ENCODE results near the gene INPPL1.
"Not testable (repeated sequence)": the region's sequence is repeated elsewhere in the genome, so short reads cannot be mapped to it uniquely, and the experiment has no call there.

INPPL1 gene

DNA sequence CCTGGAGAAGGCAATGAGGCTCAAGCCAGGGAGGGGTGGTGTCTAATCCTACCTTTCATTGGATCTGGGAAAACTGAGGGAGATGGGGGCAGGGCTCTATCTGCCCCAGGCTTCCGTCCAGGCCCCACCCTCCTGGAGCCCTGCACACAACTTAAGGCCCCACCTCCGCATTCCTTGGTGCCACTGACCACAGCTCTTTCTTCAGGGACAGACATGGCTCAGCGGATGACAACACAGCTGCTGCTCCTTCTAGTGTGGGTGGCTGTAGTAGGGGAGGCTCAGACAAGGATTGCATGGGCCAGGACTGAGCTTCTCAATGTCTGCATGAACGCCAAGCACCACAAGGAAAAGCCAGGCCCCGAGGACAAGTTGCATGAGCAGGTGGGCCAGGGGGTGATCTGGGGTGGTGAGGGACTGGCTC, 32.6 kb upstream of the INPPL1 start, which contains the start of gene FOLR1:
Gene FOLR1, plus strand, starts transcription at position 180 of the 421 bp plus-strand sequence. Its CDS starts 34 bp downstream, at position 214.
- no peak within 1 kb of the TSS for H3K27ac ChIP-seq (ENCODE audit: insufficient read depth, low read length, poor library complexity, severe bottlenecking)
- H3K27me3 ChIP-seq (replicated peaks; ENCODE audit: control insufficient read depth, insufficient read depth, low read length, poor library complexity, severe bottlenecking): no peaks in the 10 kb centered on the region
- H3K9me3 ChIP-seq (ENCODE audit: control insufficient read depth, low read length): no peaks in the 10 kb centered on the region
- DNase-seq: no peak
- no peaks in the 10 kb centered on the region for H3K4me1 ChIP-seq (ENCODE audit: control insufficient read depth, insufficient read depth, low read length, poor library complexity, severe bottlenecking)
- no peak within 1 kb of the TSS for H3K4me3 ChIP-seq (ENCODE audit: insufficient read depth, low read depth, low read length, poor library complexity, severe bottlenecking)
- no peaks in the 10 kb centered on the region for H3K36me3 ChIP-seq (ENCODE audit: control insufficient read depth, insufficient read depth, low read length)

GRCh38 chr11:72195518-72196270, 28.9 kb upstream of the INPPL1 start:
- Histone ChIP-seq H3K4me1 (ENCODE audit: control insufficient read depth, insufficient read depth, low read length, poor library complexity, severe bottlenecking) (no peaks in the 10 kb centered on the region), H3K27me3 (replicated peaks; ENCODE audit: control insufficient read depth, insufficient read depth, low read length, poor library complexity, severe bottlenecking) (no peaks in the 10 kb centered on the region), H3K27ac (ENCODE audit: insufficient read depth, low read length, poor library complexity, severe bottlenecking) (no peak overlapping the region), H3K9me3 (ENCODE audit: control insufficient read depth, low read length) (no peaks in the 10 kb centered on the region), H3K4me3 (ENCODE audit: insufficient read depth, low read depth, low read length, poor library complexity, severe bottlenecking) (no peak overlapping the region), H3K36me3 (ENCODE audit: control insufficient read depth, insufficient read depth, low read length) (no peaks in the 10 kb centered on the region)
- DNase-seq: no peak

- H3K4me3 ChIP-seq (ENCODE audit: insufficient read depth, low read depth, low read length, poor library complexity, severe bottlenecking); H3K27ac ChIP-seq (ENCODE audit: insufficient read depth, low read length, poor library complexity, severe bottlenecking); DNase-seq; H3K4me1 ChIP-seq (ENCODE audit: control insufficient read depth, insufficient read depth, low read length, poor library complexity, severe bottlenecking); H3K36me3 ChIP-seq (ENCODE audit: control insufficient read depth, insufficient read depth, low read length); H3K27me3 ChIP-seq (replicated peaks; ENCODE audit: control insufficient read depth, insufficient read depth, low read length, poor library complexity, severe bottlenecking); H3K9me3 ChIP-seq (ENCODE audit: control insufficient read depth, low read length): not testable (repeated sequence)
Observed at GRCh38 chr11:72201445-72201844, 23.1 kb upstream of the INPPL1 start.

- Histone ChIP-seq H3K4me1 (ENCODE audit: control insufficient read depth, insufficient read depth, low read length, poor library complexity, severe bottlenecking) (no peaks in the 10 kb centered on the region), H3K36me3 (ENCODE audit: control insufficient read depth, insufficient read depth, low read length) (no peaks in the 10 kb centered on the region), H3K27ac (ENCODE audit: insufficient read depth, low read length, poor library complexity, severe bottlenecking) (no peak overlapping the region), H3K9me3 (ENCODE audit: control insufficient read depth, low read length) (no peaks in the 10 kb centered on the region), H3K4me3 (ENCODE audit: insufficient read depth, low read depth, low read length, poor library complexity, severe bottlenecking) (no peak overlapping the region), H3K27me3 (replicated peaks; ENCODE audit: control insufficient read depth, insufficient read depth, low read length, poor library complexity, severe bottlenecking) (no peaks in the 10 kb centered on the region)
- no peak for DNase-seq
Observed at GRCh38 chr11:72202571-72202970, 22.0 kb upstream of the INPPL1 start.

DNA sequence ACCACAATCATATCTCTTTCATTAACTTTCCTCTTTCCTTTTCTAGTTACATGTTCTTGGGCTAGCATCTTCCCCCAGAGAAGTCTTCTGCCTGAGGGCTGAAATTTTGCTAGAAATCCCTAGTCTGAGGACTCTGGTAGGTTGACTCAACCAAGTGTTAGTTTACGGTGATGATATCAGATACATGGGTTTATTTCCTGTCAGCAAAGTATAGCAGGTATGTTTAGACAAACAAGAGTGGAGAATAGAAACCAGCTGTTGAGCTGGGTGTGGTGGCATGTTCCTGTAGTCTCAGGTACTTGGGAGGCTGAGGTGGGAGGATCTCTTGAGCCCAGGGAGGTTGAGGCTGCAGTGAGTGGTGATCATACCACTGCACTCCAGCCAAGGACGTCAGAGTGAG, 21.4 kb upstream of the INPPL1 start:
- Histone ChIP-seq H3K4me1 (ENCODE audit: control insufficient read depth, insufficient read depth, low read length, poor library complexity, severe bottlenecking) (no peaks in the 10 kb centered on the region), H3K9me3 (ENCODE audit: control insufficient read depth, low read length) (no peaks in the 10 kb centered on the region), H3K36me3 (ENCODE audit: control insufficient read depth, insufficient read depth, low read length) (no peaks in the 10 kb centered on the region), H3K4me3 (ENCODE audit: insufficient read depth, low read depth, low read length, poor library complexity, severe bottlenecking) (no peak overlapping the region), H3K27me3 (replicated peaks; ENCODE audit: control insufficient read depth, insufficient read depth, low read length, poor library complexity, severe bottlenecking) (no peaks in the 10 kb centered on the region), H3K27ac (ENCODE audit: insufficient read depth, low read length, poor library complexity, severe bottlenecking) (no peak overlapping the region)
- DNase-seq: no peak

DNA sequence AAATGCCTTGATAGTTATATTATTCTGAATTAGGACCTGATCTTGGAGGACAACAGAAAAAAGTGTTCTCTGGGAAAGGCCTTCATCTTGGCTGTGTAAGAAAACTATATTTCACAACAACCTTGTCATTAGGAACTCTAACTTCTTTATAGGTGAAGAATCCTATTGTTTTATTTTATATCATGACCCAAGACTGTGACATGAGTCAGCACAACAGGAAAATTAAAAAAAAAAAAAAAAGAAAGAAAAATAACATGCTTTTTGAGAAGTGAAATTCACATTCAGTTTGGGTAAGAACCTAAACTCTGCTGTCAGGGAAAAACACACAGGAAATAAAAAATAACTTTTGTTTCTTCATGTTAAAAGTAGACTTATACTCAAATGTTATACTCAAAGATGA, 19.7 kb upstream of the INPPL1 start:
- Histone ChIP-seq H3K4me3 (ENCODE audit: insufficient read depth, low read depth, low read length, poor library complexity, severe bottlenecking) (no peak overlapping the region), H3K36me3 (ENCODE audit: control insufficient read depth, insufficient read depth, low read length) (no peaks in the 10 kb centered on the region), H3K4me1 (ENCODE audit: control insufficient read depth, insufficient read depth, low read length, poor library complexity, severe bottlenecking) (no peaks in the 10 kb centered on the region), H3K27ac (ENCODE audit: insufficient read depth, low read length, poor library complexity, severe bottlenecking) (no peak overlapping the region), H3K27me3 (replicated peaks; ENCODE audit: control insufficient read depth, insufficient read depth, low read length, poor library complexity, severe bottlenecking) (no peaks in the 10 kb centered on the region), H3K9me3 (ENCODE audit: control insufficient read depth, low read length) (no peaks in the 10 kb centered on the region)
- DNase-seq: no peak

GRCh38 chr11:72206794-72207193, 17.8 kb upstream of the INPPL1 start:
- not testable (repeated sequence) for H3K4me3 ChIP-seq (ENCODE audit: insufficient read depth, low read depth, low read length, poor library complexity, severe bottlenecking); DNase-seq; H3K4me1 ChIP-seq (ENCODE audit: control insufficient read depth, insufficient read depth, low read length, poor library complexity, severe bottlenecking); H3K36me3 ChIP-seq (ENCODE audit: control insufficient read depth, insufficient read depth, low read length); H3K27me3 ChIP-seq (replicated peaks; ENCODE audit: control insufficient read depth, insufficient read depth, low read length, poor library complexity, severe bottlenecking); H3K9me3 ChIP-seq (ENCODE audit: control insufficient read depth, low read length); H3K27ac ChIP-seq (ENCODE audit: insufficient read depth, low read length, poor library complexity, severe bottlenecking)

GRCh38 chr11:72208281-72208680, 16.3 kb upstream of the INPPL1 start:
- no peaks in the 10 kb centered on the region for H3K4me1 ChIP-seq (ENCODE audit: control insufficient read depth, insufficient read depth, low read length, poor library complexity, severe bottlenecking)
- H3K9me3 ChIP-seq (ENCODE audit: control insufficient read depth, low read length): no peaks in the 10 kb centered on the region
- no peaks in the 10 kb centered on the region for H3K27me3 ChIP-seq (replicated peaks; ENCODE audit: control insufficient read depth, insufficient read depth, low read length, poor library complexity, severe bottlenecking)
- no peak overlapping the region for H3K4me3 ChIP-seq (ENCODE audit: insufficient read depth, low read depth, low read length, poor library complexity, severe bottlenecking)
- no peak for DNase-seq
- H3K36me3 ChIP-seq (ENCODE audit: control insufficient read depth, insufficient read depth, low read length): no peaks in the 10 kb centered on the region
- no peak overlapping the region for H3K27ac ChIP-seq (ENCODE audit: insufficient read depth, low read length, poor library complexity, severe bottlenecking)

DNA sequence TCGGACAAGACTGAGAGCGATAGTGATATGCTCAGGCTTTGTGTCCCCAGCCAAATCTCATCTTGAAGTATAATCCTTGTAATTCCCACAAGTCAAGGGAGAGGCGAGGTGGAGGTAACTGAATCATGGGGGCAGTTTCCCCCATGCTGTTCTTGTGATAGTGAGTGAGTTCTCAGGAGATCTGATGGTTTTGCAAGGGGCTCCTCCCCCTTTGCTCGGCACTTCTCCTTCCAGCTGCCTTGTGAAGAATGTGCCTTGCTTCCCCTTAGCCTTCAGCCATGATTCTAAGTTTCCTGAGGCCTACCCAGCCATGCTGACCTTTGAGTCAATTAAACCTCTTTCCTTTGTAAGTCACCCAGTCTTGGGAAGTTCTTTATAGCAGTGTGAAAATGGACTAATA, 15.5 kb upstream of the INPPL1 start:
- Histone ChIP-seq H3K36me3 (ENCODE audit: control insufficient read depth, insufficient read depth, low read length) (no peaks in the 10 kb centered on the region), H3K27ac (ENCODE audit: insufficient read depth, low read length, poor library complexity, severe bottlenecking) (no peak overlapping the region), H3K4me1 (ENCODE audit: control insufficient read depth, insufficient read depth, low read length, poor library complexity, severe bottlenecking) (no peaks in the 10 kb centered on the region), H3K9me3 (ENCODE audit: control insufficient read depth, low read length) (no peaks in the 10 kb centered on the region), H3K27me3 (replicated peaks; ENCODE audit: control insufficient read depth, insufficient read depth, low read length, poor library complexity, severe bottlenecking) (no peaks in the 10 kb centered on the region), H3K4me3 (ENCODE audit: insufficient read depth, low read depth, low read length, poor library complexity, severe bottlenecking) (no peak overlapping the region)
- DNase-seq: no peak

- H3K27ac ChIP-seq (ENCODE audit: insufficient read depth, low read length, poor library complexity, severe bottlenecking): no peak within 1 kb of the TSS
- no peak for DNase-seq
- no peaks in the 10 kb centered on the region for H3K36me3 ChIP-seq (ENCODE audit: control insufficient read depth, insufficient read depth, low read length)
- no peaks in the 10 kb centered on the region for H3K27me3 ChIP-seq (replicated peaks; ENCODE audit: control insufficient read depth, insufficient read depth, low read length, poor library complexity, severe bottlenecking)
- H3K4me3 ChIP-seq (ENCODE audit: insufficient read depth, low read depth, low read length, poor library complexity, severe bottlenecking): no peak within 1 kb of the TSS
- H3K4me1 ChIP-seq (ENCODE audit: control insufficient read depth, insufficient read depth, low read length, poor library complexity, severe bottlenecking): no peaks in the 10 kb centered on the region
- H3K9me3 ChIP-seq (ENCODE audit: control insufficient read depth, low read length): no peaks in the 10 kb centered on the region
Observed at GRCh38 chr11:72216638-72217037, 7.9 kb upstream of the INPPL1 start, which contains the start of gene FOLR2. Gene FOLR2 (plus strand): TSS chr11:72216794. CDS start chr11:72218585, 1,791 bp downstream.
